GM10248 (cell line): ENCODE results near the gene CYP46A1.

Experiments used
- CTCF ChIA-PET: fragments of 300-600 bp; sonication (Branson Sonifier 250); formaldehyde crosslinking; extraction: SDS; loops from one replicate; lab custom pipeline; 2021; ENCODE audit warnings: antibody characterized with exemption; lab: Yijun Ruan, JAX
- POLR2A ChIA-PET: fragments of 350-650 bp; sonication (Branson Sonifier 250); formaldehyde crosslinking; extraction: SDS; loops from one replicate; lab custom pipeline; 2020; ENCODE audit warnings: antibody characterized with exemption; lab: Yijun Ruan, JAX
- DNase-seq: peaks from one replicate; pipeline ENCODE4 v3.0.0; 2012; ENCODE audit errors: extremely low spot score
- TF ChIP-seq, protein P1 (sequence below): IDR thresholded peaks from 2 replicates; pipeline ENCODE4 v1.5.1; 2012; ENCODE audit warnings: mild to moderate bottlenecking, low read depth; ENCODE audit errors: extremely low read depth, missing control alignments, control extremely low read depth

CYP46A1 gene

DNA sequence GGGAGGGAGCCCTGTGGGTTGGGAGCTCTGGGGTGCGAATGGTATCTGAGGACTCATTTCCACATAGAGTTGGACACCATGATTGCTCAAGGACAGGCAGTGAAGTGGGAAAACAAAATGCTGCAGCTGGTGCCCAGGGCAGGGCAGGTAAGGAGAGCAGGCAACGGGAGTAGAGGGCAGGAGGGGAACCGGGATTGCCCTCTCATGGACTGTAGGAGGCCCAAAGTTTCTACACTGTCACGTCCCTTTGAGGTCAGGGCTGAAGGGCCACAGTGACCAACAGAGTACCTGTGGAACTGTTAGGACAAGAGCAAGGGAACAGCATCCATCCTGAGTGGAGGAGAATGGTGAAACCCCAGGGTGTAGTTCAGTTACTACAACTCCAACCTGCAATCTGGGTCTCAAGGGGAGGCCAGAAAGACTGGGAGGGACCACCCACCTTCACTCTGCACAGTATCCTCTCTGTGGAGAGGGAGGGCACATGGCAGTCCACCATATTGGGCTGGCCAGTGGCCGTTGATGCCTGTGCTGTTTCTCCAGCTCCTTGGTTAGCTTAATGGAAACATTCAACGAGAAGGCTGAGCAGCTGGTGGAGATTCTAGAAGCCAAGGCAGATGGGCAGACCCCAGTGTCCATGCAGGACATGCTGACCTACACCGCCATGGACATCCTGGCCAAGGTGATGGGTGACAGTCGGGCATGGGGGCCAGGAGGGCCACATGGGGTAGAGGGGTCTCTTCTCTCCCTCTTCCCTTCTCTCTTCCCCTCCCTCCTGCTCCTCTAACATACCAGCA, 22.2 kb downstream of the CYP46A1 start:
- POLR2A ChIA-PET, result no interaction called here
- TF ChIP-seq, protein P1, sequence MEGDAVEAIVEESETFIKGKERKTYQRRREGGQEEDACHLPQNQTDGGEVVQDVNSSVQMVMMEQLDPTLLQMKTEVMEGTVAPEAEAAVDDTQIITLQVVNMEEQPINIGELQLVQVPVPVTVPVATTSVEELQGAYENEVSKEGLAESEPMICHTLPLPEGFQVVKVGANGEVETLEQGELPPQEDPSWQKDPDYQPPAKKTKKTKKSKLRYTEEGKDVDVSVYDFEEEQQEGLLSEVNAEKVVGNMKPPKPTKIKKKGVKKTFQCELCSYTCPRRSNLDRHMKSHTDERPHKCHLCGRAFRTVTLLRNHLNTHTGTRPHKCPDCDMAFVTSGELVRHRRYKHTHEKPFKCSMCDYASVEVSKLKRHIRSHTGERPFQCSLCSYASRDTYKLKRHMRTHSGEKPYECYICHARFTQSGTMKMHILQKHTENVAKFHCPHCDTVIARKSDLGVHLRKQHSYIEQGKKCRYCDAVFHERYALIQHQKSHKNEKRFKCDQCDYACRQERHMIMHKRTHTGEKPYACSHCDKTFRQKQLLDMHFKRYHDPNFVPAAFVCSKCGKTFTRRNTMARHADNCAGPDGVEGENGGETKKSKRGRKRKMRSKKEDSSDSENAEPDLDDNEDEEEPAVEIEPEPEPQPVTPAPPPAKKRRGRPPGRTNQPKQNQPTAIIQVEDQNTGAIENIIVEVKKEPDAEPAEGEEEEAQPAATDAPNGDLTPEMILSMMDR, result no peak
- CTCF ChIA-PET, result interaction anchor here (1.6 kb wide), 1 partner anchor 18 kb away, joined by 4 read pairs; no protein-coding TSS in a partner anchor
- no peak for DNase-seq

GRCh38 chr14:99707420-99707819, 23.3 kb downstream of the CYP46A1 start:
- DNase-seq, result no peak
- POLR2A ChIA-PET, result no interaction called here
- CTCF ChIA-PET, result no interaction called here
- TF ChIP-seq, protein P1, result no peak

DNA sequence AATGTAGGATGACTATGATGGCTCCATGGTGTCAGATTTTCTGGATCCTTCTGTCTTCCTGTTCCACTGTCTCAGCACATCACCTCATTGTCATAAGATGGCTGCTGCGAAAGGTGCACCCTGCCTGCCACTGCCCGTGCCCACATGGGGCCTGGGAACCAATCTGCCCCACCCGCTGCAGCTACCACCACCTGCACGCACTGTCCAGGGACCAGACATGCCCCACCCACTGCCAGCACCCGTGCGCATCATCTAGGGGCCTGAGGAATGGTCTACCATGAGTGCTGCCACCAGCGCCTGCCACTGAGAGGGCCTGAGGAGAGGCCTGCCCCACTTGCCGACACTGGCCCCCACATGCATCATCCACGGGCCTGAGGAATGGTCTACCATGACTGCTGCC, 23.8 kb downstream of the CYP46A1 start:
- ChIA-PET POLR2A (no interaction called here), CTCF (no interaction called here)
- no peak for DNase-seq
- TF ChIP-seq, protein P1, result no peak

DNA sequence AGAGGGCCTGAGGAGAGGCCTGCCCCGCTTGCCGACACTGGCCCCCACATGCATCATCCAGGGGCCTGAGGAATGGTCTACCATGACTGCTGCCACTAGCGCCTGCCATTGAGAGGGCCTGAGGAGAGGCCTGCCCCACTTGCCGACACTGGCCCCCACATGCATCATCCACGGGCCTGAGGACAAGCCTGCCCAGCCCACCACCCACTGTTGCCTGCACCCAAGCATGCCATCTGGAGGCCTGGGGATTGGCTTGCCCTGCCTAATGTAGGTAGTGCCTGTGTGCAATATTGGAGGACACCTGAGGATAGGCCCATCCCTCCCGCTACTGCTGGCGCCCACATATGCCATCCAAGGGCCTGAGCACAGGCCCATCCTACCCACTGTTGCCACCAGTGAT, 24.4 kb downstream of the CYP46A1 start:
- POLR2A ChIA-PET, result no interaction called here
- no peak for DNase-seq
- TF ChIP-seq, protein P1, result no peak
- CTCF ChIA-PET, result no interaction called here

- TF ChIP-seq, protein P1, result no peak
- ChIA-PET CTCF (interaction anchor here (2.2 kb wide), 1 partner anchor 17 kb away, joined by 8 read pairs; no protein-coding TSS in a partner anchor), POLR2A (no interaction called here)
- DNase-seq, result no peak
Observed at GRCh38 chr14:99713972-99714371, 29.9 kb downstream of the CYP46A1 start.

DNA sequence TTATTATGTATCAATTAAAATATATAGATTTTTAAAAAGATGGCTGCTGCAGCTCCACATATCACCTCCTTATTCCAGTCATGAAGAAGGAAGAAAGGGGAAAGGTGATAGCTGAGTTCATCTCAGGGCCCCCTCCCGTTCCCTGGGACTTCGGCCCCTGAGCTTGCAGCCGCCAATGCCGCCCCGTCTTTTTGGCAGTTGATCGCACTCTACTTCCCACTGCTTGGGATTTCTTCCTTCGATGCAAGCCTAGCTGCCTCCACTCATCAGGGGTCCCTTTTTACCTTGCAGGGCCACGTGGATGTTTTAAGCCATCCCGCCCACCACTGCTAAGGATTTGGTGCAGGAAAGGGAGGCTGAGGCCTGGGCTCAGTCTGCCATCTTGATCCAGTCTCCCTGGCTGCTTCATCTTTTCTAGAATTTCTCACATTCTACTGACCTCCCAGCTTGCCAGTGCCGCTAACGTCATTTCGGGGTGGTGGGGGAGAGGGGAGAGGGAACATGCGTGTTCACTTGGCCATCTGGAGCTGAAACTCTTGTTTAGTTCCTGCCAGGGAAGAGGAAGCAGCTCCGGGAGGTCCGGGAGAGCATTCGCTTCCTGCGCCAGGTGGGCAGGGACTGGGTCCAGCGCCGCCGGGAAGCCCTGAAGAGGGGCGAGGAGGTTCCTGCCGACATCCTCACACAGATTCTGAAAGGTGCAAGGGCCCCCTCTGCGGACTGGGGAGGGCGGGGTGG, 31.3 kb downstream of the CYP46A1 start:
- CTCF ChIA-PET, result interaction anchor here (2.0 to 2.2 kb wide), 2 partner anchors 15 to 169 kb away, joined by 4 to 8 read pairs; no protein-coding TSS in a partner anchor
- DNase-seq, result peak; percentile 3
- POLR2A ChIA-PET, result no interaction called here
- TF ChIP-seq, protein P1, result no peak
